ENCODE results near the gene AGFG2.
"Not testable (repeated sequence)": the region's sequence is repeated elsewhere in the genome, so short reads cannot be mapped to it uniquely, and the experiment has no call there.

AGFG2 gene

GRCh38 chr7:100521909-100522593 is 17.0 kb upstream of the AGFG2 start:
- DNase-seq = not testable (repeated sequence)

- DNase-seq = not testable (repeated sequence)
Measured at GRCh38 chr7:100523192-100523591, 15.8 kb upstream of the AGFG2 start.

GRCh38 chr7:100528108-100528866 is 10.7 kb upstream of the AGFG2 start:
- DNase-seq = not testable (repeated sequence)

GRCh38 chr7:100532165-100533022 is 6.6 kb upstream of the AGFG2 start:
- no peak for DNase-seq

- not testable (repeated sequence) for DNase-seq
Measured at GRCh38 chr7:100535982-100536381, 3.0 kb upstream of the AGFG2 start.

GRCh38 chr7:100536695-100537094 is 2.3 kb upstream of the AGFG2 start:
- not testable (repeated sequence) for DNase-seq

- DNase-seq = no peak
Measured at GRCh38 chr7:100538348-100538653, 702 bp upstream of the AGFG2 start.

- DNase-seq = peak; percentile 10
Measured at GRCh38 chr7:100539436-100540006, 518 bp downstream of the AGFG2 start.

GRCh38 chr7:100540073-100540723 is 1.2 kb downstream of the AGFG2 start:
- no peak for DNase-seq

- DNase-seq = peak; percentile 28
Measured at GRCh38 chr7:100541309-100541708, 2.3 kb downstream of the AGFG2 start.

GRCh38 chr7:100543586-100543985 is 4.6 kb downstream of the AGFG2 start:
- DNase-seq = no peak

- peak; percentile 35 for DNase-seq
Measured at GRCh38 chr7:100544386-100544785, 5.4 kb downstream of the AGFG2 start.

- no peak for DNase-seq
Measured at GRCh38 chr7:100544967-100545359, 6.0 kb downstream of the AGFG2 start.

- DNase-seq = peak; percentile 90
Measured at GRCh38 chr7:100545360-100546128, 6.5 kb downstream of the AGFG2 start.

- DNase-seq = peak; percentile 66
Measured at GRCh38 chr7:100546129-100546925, 7.3 kb downstream of the AGFG2 start.

GRCh38 chr7:100546926-100547800 is 8.2 kb downstream of the AGFG2 start:
- no peak for DNase-seq

- no peak for DNase-seq
Measured at GRCh38 chr7:100547872-100548271, 8.9 kb downstream of the AGFG2 start.

- not testable (repeated sequence) for DNase-seq
Measured at GRCh38 chr7:100548446-100548845, 9.4 kb downstream of the AGFG2 start.

GRCh38 chr7:100552532-100552931 is 13.5 kb downstream of the AGFG2 start:
- no peak for DNase-seq

GRCh38 chr7:100553032-100553431 is 14.0 kb downstream of the AGFG2 start:
- no peak for DNase-seq
